Endodermal cell (in vitro differentiated cells): ENCODE measurements around the gene MFSD1. TPM values are rescaled to one million over a fixed set of nuclear protein-coding genes. Genes with fewer than 3 reads are reported as not detected.

ENCODE experiments used
- DNase-seq: peaks from one replicate; pipeline ENCODE4 v3.0.0-alpha.2; 2017
- H3K27ac ChIP-seq: 2 replicates; pipeline ENCODE4 v1.5.1; 2013; ENCODE audit warnings: mild to moderate bottlenecking, low read depth, low read length, moderate library complexity
- H3K27me3 ChIP-seq: 2 replicates; pipeline ENCODE4 v1.6.1; 2013; ENCODE audit warnings: mild to moderate bottlenecking, low read length, moderate library complexity; ENCODE audit not compliant: insufficient read depth, control insufficient read depth, poor library complexity, severe bottlenecking
- H3K36me3 ChIP-seq: 2 replicates; pipeline ENCODE4 v1.7.0; 2013; ENCODE audit warnings: mild to moderate bottlenecking, low read length, moderate library complexity; ENCODE audit not compliant: control insufficient read depth, insufficient read depth
- H3K4me1 ChIP-seq: one replicate; pipeline ENCODE4 v1.7.0; 2013; ENCODE audit warnings: low read length; ENCODE audit not compliant: control insufficient read depth, insufficient read depth
- H3K4me3 ChIP-seq: 2 replicates; pipeline ENCODE4 v1.5.1; 2013; ENCODE audit warnings: mild to moderate bottlenecking, low read length, moderate library complexity
- H3K9ac ChIP-seq: 2 replicates; pipeline ENCODE4 v1.6.1; 2013; ENCODE audit warnings: mild to moderate bottlenecking, low read length, moderate library complexity; ENCODE audit not compliant: poor library complexity, severe bottlenecking; ENCODE audit errors: extremely low read depth
- H3K9me3 ChIP-seq: 2 replicates; pipeline ENCODE4 v1.6.1; 2013; ENCODE audit warnings: mild to moderate bottlenecking, low read length, moderate library complexity; ENCODE audit not compliant: control insufficient read depth
- H3K27ac Mint-ChIP-seq: 2 replicates; pipeline ENCODE4 v1.8.0; 2020; ENCODE audit warnings: mixed read lengths
- H3K27me3 Mint-ChIP-seq: 2 replicates; pipeline ENCODE4 v1.8.0; 2021; ENCODE audit warnings: mild to moderate bottlenecking, mixed read lengths; ENCODE audit not compliant: insufficient read depth
- H3K36me3 Mint-ChIP-seq: 2 replicates; pipeline ENCODE4 v1.8.0; 2020; ENCODE audit warnings: low read depth, mixed read lengths
- H3K4me1 Mint-ChIP-seq: 2 replicates; pipeline ENCODE4 v1.8.0; 2020; ENCODE audit warnings: mixed read lengths
- H3K4me3 Mint-ChIP-seq: 2 replicates; pipeline ENCODE4 v1.8.0; 2020; ENCODE audit warnings: mild to moderate bottlenecking, moderate library complexity, mixed read lengths
- H3K9me3 Mint-ChIP-seq: 2 replicates; pipeline ENCODE4 v1.8.0; 2020; ENCODE audit warnings: mild to moderate bottlenecking, mixed read lengths
- CTCF ChIP-seq: fragments of 200-600 bp; sonication (generic); conservative IDR thresholded peaks from 2 replicates; pipeline ENCODE4 v1.5.0; 2021; ENCODE audit warnings: antibody characterized with exemption, mild to moderate bottlenecking
- WGBS, 2 experiments: methylation state at CpG; one replicate each; pipeline versions ENCODE4 v1.1.5 to v1.1.7; 2013; ENCODE audit warnings: missing lambda C conversion rate in 2 of 2, mixed read lengths in 1 of 2; ENCODE audit not compliant: insufficient coverage in 1 of 2, insufficient read length in 1 of 2; 5-methylcytosine and 5-hydroxymethylcytosine counted together
- total RNA-seq, 2 donors: library from RNA; stranded (reverse); fragmentation: NEBNext Ultra II Directional in 1 of 2; extraction: Animal tissue kit (Norgen Biotek cat#: 25700) in 1 of 2; gene quantifications; 2 replicates in 1 of 2; 3 replicates in 1 of 2; pipeline ENCODE4 v1.2.1, GENCODE V29; 2021

The MFSD1 gene
- total RNA-seq, 2 donors from 2014 or later: 11.7 to 13.4 TPM

- H3K36me3 Mint-ChIP-seq: no peaks in the 10 kb centered on the region
- peaks cover 6% of the 10 kb centered on the region for H3K4me1 Mint-ChIP-seq
- WGBS, 2 experiments: 92 to 100% methylated on average over 1 to 3 of the region's 3 CpGs
- no peak overlapping the region for H3K27ac ChIP-seq
- no peak overlapping the region for H3K27ac Mint-ChIP-seq
- no peak overlapping the region for H3K4me3 Mint-ChIP-seq
- H3K27me3 ChIP-seq: no peaks in the 10 kb centered on the region
- peaks cover 6% of the 10 kb centered on the region for H3K4me1 ChIP-seq
- no peaks in the 10 kb centered on the region for H3K9me3 Mint-ChIP-seq
- TF ChIP-seq CTCF: no peak
- DNase-seq: no peak
- no peaks in the 10 kb centered on the region for H3K27me3 Mint-ChIP-seq
- no peak overlapping the region for H3K9ac ChIP-seq
- H3K36me3 ChIP-seq: no peaks in the 10 kb centered on the region
- H3K4me3 ChIP-seq: no peak overlapping the region
- H3K9me3 ChIP-seq: no peaks in the 10 kb centered on the region
These were observed 36.2 kb upstream of the MFSD1 start for GRCh38 chr3:158765518-158766205.

GRCh38 chr3:158766364-158766763 is 35.5 kb upstream of the MFSD1 start:
- no peak overlapping the region for H3K4me3 Mint-ChIP-seq
- peaks cover 6% of the 10 kb centered on the region for H3K4me1 Mint-ChIP-seq
- no peak for DNase-seq
- no peak for TF ChIP-seq CTCF
- Histone ChIP-seq H3K4me3 (no peak overlapping the region), H3K4me1 (peaks cover 6% of the 10 kb centered on the region), H3K9me3 (no peaks in the 10 kb centered on the region), H3K27me3 (no peaks in the 10 kb centered on the region), H3K27ac (no peak overlapping the region), H3K9ac (no peak overlapping the region), H3K36me3 (no peaks in the 10 kb centered on the region)
- no peaks in the 10 kb centered on the region for H3K27me3 Mint-ChIP-seq
- no peaks in the 10 kb centered on the region for H3K9me3 Mint-ChIP-seq
- 91 to 100% methylated on average over 1 of the region's 1 CpG for whole genome bisulfite sequencing, 2 experiments
- no peaks in the 10 kb centered on the region for H3K36me3 Mint-ChIP-seq
- no peak overlapping the region for H3K27ac Mint-ChIP-seq

- peaks cover 6% of the 10 kb centered on the region for H3K4me1 ChIP-seq
- H3K36me3 ChIP-seq: no peaks in the 10 kb centered on the region
- WGBS, 2 experiments: 35 to 36% methylated on average over 4 to 7 of the region's 7 CpGs
- no peak overlapping the region for H3K27ac ChIP-seq
- Mint-ChIP-seq H3K27me3 (no peaks in the 10 kb centered on the region), H3K4me1 (peaks cover 6% of the 10 kb centered on the region), H3K27ac (no peak overlapping the region), H3K36me3 (no peaks in the 10 kb centered on the region), H3K9me3 (no peaks in the 10 kb centered on the region), H3K4me3 (no peak overlapping the region)
- H3K9me3 ChIP-seq: no peaks in the 10 kb centered on the region
- DNase-seq: peak; percentile 84
- no peak for TF ChIP-seq CTCF
- H3K4me3 ChIP-seq: no peak overlapping the region
- no peaks in the 10 kb centered on the region for H3K27me3 ChIP-seq
- no peak overlapping the region for H3K9ac ChIP-seq
These were observed 33.5 kb upstream of the MFSD1 start for GRCh38 chr3:158768361-158768787.
